ENCODE measurements around the gene C10orf95.
"Not testable (repeated sequence)": the region's sequence is repeated elsewhere in the genome, so short reads cannot be mapped to it uniquely, and the experiment has no call there.

The C10orf95 gene

DNA sequence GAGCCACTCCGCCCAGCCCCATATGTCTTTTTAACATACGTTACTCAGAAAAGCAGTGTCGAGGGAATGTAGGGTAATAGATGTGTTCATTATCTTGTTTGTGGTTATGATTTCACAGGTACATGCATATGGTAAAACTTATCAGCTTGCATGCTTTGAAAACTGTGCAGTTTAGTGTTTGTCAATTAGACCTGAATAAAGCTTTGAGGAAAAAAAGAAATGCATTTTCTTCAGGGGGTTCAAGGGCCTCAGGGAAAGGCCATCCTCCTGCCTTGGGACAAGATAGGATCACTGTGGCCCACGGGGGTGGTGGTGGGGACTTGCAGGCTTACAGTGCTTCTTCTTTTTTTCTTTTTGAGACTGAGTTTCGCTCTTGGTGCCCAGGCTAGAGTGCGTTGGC, 16.0 kb upstream of the C10orf95 start:
- no peak for DNase-seq (ENCODE audit: low read depth in 1 of 2, low spot score in 1 of 2)

DNA sequence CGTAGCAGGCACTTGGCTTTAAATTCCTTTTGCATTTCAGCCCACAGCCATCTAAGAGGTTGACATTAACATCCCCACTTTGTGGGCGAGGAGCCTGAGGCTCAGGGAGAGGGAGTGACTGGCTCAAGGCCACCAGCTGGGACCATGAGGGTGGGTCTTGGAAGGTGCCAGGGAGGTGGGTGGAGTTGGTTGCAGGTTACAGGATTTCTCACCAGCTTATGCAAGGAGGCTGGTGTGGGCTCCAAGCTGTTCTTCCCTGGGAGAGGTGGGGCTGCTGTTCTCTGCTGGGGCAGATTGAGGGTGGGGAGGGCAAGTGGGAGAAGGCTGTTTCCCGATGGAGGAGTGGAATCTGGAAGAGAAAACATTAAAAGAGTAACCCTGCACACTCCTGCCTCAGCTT, 14.1 kb upstream of the C10orf95 start:
- DNase-seq (ENCODE audit: low read depth in 1 of 2, low spot score in 1 of 2): no peak

DNA sequence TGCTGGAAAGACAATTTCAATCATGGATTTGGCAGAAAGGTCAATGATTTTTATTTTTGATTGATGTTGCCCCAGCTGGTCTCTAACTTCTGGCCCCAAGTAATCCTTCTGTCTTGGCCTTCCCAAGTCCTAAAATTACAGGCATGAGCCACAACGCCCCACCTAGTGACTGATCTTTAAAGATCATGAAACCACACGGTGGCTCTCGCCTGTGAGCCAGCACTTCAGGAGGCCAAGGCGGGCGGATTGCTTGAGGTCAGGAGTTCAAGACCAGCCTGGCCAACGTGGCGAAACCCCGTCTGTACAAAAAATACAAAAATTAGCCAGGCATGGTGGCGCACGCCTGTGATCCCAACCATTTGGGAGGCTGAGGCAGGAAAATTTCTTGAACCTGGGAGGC, 12.6 kb upstream of the C10orf95 start:
- DNase-seq (ENCODE audit: low read depth in 1 of 2, low spot score in 1 of 2): no peak

DNA sequence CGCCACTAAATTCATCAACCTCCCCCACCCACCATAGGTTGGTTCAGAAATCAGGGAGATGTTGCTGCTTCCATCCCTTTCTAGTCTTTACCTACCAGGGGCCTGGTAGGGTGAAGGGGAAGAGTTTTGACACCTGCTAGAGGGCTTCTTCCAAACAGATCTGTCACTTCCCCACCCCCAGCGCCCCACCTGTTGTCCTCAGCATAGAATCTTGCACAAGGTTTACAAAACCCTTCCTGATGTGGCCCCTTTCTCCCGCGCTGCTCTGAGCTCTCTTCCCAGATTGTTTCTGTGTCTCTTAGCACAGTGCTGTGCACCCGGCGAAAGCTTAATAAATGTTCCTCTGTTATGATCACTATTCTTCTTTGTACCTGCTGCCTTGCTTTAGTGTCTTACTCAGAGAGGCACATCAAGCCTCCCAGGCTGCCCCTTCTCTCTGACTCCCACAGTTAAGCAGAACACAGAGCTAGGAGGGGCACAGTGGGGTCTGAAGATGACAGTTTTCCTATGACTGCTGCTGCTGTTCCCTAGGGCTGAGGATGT, 11.2 kb upstream of the C10orf95 start:
- DNase-seq (ENCODE audit: low read depth in 1 of 2, low spot score in 1 of 2): no peak

DNA sequence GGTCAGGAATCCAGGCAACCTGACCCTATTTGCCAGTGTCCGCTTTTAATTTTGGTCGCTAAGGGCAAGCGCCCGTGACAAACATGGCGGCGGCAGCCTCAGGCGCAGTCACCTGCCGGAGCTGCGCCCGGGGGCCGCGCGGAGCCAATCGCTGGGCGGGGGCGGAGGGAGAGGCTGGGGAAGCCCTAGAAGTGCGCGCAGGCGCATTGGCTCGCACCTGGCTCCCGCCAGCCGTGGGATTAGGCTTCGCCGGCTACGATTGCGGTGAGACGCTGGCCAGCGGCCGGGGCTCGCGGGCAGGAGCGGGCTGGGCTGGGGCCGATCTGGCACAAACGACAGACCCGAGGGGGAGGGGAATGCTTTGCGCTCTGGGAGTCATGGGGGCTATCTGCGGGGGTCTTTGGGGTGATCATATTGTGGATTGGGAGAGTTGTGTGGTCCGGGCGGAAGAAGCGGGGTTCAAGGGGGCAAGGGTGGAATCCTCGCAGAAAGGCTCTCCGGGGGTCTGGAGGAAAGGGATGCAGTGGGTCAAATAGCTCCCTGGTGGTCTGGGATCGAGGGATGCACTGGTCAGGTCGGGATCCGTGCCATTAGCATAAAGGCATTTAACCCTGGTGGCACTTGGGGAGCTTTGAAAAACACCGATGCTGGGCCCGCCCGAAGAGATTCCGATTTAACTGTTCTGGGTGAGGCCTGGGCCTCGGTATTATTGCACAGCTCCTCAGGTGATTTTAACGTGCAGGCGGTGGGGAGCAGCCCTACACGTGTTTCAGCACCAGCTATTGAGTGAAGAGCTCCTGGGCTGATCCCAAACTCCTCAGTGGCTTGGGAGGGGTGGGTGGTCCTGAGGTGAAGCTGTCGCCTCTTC, 10.1 kb upstream of the C10orf95 start:
- DNase-seq (ENCODE audit: low read depth in 1 of 2, low spot score in 1 of 2): peak; percentile 87 to 91

DNA sequence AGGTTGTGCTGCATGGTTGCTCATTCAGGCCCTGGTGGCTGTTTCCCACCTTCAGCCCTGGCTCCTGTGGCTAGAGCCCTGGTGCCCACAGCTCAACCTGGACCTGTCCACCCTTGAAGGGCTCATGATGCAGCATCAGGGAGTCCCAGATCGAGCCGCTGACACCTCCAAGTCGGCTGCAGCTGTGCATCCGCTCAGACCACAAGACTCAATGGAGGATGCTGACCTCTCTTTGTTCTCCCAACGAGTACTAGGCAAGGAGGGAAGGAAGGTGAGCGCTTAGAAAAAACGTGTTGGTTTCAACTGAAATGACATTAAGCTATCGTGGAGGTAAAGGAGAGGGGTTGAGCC, 9.5 kb upstream of the C10orf95 start:
- no peak for DNase-seq (ENCODE audit: low read depth in 1 of 2, low spot score in 1 of 2)

DNA sequence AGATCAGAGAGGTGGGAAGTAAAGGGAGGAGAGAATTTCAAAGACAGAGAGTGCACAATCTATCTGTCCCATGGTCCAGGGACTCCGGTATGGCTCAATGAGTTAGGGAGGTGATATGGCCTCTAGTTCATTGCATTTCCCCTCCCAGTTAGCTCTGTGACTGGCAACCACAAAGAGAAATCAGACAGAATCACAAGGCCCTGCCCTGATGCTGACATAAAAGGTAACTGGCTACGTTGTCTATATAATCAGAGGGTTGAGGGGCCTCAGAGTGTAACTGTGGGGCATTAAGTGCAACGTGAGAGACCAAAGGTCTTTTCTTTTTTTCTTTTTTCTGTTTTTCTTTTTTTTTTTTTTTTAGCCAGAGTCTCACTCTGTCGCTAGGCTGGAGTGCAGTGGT, 7.3 kb upstream of the C10orf95 start:
- DNase-seq (ENCODE audit: low read depth in 1 of 2, low spot score in 1 of 2): no peak

DNA sequence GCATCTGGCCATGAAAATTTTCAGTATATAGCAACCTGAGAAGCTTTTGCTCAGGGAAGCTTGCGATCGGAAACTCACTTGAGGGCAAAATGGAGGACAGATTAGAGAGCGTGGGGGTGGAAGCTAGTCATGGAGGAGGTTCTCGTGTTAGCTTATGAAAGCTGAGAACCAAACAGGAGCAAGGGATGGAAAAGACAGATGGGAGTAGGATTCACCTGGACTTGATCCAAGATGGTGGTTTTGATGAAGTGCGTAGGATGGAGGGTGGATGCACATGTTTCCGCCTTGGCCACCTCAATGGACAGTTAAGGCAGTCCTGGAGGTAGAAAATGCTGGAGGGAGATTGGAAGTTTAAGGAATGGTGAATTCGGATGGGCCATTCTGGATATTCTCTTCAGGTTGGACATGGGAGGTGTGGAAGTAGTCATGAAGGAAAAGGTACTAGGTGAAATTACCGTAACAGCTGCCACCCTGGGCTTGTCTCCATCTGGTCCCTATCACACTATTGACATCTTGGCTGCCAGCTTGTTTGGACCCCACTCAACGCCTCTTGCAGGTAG, 6.3 kb upstream of the C10orf95 start:
- DNase-seq (ENCODE audit: low read depth in 1 of 2, low spot score in 1 of 2): no peak

DNA sequence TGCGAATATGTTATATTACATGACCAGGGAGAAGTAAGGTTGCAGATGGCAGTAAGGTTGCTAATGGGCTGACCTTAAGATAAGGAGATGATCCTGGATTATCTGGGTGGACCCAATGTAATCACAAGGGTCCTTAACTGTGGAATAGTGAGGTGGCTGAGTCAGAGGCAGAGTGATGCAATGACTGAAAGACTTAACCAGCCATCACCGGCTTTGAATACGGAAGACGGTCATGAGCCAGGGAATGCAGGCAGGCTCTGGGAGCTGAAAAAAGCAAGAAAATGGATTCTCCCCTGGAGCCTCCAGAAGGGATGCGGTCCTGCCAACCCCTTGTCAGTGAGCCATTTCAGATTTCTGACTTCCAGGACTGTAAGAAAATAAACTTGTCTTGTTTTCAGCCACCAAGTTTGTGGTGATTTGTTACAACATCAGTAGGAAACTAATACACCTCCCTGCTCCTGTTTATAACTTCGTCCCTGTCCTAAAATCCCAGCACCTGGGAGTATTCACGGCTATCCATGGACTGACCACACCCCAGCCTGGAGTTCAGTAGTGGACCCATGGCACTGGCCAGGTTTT, 4.6 kb upstream of the C10orf95 start:
- no peak for DNase-seq (ENCODE audit: low read depth in 1 of 2, low spot score in 1 of 2)

DNA sequence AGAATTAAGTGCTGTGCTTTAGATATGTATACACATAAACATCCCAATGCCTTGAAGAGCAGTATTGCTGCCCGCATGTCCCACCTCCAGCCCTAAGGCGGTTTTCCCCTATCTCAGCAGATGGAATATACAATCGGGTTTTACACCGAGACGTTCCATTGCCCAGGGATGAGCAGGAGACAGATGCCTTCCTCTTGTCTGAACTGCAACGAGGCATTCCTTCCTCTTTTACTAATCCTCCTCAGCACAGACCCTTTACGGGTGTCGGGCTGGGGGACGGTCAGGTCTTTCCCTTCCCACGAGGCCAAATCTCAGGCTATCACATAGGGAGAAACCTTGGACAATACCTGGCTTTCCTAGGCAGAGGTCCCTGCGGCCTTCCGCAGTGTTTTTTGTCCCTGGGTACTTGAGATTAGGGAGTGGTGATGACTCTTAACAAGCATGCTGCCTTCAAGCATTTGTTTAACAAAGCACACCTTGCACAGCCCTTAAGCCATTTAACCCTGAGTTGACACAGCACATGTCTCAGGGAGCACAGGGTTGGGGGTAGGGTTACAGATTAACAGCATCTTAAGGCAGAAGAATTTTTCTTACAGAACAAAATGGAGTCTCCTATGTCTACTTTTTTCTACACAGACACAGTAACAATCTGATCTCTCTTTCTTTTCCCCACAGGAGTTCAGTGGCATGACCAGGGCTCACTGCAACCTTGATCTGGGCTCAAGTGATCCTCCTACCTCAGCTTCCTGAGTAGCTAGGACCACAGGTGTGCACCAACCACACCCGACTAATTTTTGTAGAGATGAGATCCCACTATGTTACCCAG, 3.5 kb upstream of the C10orf95 start:
- DNase-seq (ENCODE audit: low read depth in 1 of 2, low spot score in 1 of 2): not testable (repeated sequence)

DNA sequence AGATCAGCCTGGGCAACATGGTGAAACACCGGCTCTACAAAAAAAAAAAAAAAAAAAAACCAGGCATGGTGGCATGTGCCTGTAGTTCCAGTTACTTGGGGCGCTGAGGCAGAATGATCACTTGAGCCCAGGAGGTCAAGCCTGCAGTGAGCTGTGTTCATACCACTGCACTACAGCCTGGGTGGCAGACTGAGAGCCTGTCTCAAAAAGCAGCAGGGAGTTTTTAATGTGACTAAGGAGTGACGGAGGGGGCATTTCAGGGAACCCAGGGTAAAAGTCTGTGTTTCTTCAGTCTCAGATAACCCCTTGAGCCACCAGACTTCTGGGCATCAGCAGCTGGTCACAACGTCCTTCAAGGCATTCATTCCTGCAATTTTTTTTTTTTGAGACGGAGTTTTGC, 2.2 kb upstream of the C10orf95 start:
- DNase-seq (ENCODE audit: low read depth in 1 of 2, low spot score in 1 of 2): no peak

DNA sequence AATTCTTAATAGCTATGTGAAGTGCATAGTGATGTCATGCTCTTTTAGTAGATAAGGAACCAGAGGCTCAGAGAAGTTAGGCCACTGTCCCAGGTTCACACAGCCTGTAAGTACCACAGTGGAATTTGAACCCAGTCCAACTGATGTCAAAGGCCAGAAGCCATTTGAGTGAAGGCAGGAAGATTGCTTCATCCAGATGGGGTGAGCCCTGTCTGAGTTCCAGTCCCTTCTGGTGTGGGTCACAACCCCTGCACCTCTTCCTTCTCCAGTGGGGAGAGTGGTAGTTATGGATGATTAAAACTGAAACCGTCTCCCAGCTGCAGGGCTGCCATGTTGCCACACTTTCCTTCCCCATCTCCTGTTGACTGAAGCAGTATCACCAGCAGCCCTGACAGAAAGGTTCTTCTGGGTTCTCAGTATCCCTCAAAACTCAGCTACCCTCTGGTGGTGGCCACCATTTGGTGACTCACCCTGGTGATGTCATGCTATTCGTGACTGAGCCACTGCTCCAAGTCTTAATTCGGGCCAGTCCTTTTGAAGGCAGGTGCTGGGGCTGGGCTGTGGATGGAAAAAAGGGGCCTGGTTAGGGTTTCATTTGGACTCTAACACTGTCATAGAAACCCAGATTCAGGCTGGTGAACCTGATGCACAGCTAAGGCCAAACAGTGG, 1.5 kb upstream of the C10orf95 start:
- DNase-seq (ENCODE audit: low read depth in 1 of 2, low spot score in 1 of 2): no peak

DNA sequence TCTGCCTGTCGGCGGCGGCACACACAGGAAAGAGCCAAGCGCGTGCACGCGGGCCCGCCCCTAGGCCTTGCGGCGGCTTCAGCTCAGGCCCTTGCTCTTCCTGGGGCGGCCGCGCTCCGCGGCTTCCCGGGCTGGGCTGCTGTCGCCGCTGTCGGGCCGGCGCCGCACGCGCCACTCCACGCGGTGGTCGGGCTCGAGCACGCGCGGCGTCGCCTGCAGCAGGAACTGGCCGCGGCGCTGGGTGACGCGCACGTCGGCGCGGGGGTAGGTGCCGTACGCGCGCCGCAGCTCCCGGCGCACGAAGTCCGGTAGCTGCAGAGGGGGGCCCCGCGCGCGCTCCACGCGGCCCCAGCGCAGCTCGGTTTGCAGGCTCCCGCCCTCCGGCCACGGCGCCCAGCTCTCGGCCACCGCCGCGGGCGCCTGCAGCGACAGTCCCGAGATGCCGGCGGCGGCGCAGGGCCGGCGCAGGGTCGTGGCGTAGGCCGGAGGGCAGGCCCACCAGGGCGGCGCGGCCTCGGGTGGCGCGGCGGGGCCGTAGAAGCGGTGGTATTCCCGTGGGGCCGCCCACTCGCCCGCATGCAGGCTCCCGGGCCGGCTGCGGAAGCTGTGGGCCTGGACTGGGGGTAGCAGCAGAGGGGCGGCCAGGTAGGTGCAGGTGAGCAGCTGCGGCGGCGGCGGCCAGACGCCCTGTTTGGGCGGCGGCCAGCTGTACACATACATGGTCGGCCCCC, 804 bp downstream of the C10orf95 start:
- peak; percentile 74 to 85 for DNase-seq (ENCODE audit: low read depth in 1 of 2, low spot score in 1 of 2)

DNA sequence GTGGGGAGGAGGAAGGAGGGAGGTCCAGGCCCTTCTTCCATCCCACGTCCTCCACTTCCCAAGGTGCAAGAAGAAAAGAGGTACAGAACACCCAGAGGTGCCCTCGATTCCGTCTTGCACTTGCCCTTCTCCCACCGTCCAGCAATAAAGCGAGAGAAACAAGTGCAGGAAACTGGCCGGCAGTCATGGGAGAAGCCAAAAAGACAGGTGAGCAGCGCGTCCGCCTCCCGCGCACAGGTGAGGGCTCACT, 1.3 kb downstream of the C10orf95 start:
- DNase-seq (ENCODE audit: low read depth in 1 of 2, low spot score in 1 of 2): no peak

DNA sequence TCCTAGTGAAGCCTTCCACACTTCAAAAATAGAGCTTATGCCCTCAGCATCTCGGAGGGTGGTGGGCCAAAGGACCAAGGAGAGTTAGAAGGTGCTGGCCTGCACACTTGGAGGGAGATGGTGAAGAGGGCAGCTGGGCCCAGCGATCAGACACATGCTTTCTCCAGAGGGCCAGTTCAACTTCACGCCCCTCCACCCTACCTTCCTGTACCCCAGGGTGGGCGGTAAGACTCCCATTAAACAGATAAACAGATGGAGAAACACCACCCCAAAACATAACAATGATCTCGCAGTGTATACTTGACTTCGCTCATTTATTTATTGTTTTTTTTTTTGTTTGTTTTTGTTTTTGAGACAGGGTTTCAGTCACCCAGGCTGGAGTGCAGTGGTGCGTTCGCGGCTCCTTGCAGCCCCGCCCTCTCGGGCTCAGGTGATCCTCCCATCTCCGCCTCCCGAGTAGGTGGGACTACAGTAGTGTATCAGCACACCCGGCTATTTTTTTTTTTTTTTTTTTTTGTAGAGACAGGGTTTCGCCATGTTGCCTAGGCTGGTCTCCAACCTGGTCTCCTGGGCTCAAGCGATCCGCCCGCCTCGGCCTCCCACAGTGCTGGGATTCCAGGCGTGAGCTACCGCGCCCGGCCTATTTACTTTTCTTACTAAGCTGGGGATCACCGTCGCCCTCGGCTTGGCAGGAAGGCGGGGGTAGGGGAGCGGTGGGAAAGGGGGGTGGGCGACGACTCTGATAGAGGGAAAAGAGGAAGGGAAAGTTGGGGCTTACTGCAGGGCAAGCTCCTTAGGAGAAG, 1.8 kb downstream of the C10orf95 start:
- DNase-seq (ENCODE audit: low read depth in 1 of 2, low spot score in 1 of 2): peak; percentile 70 to 73

DNA sequence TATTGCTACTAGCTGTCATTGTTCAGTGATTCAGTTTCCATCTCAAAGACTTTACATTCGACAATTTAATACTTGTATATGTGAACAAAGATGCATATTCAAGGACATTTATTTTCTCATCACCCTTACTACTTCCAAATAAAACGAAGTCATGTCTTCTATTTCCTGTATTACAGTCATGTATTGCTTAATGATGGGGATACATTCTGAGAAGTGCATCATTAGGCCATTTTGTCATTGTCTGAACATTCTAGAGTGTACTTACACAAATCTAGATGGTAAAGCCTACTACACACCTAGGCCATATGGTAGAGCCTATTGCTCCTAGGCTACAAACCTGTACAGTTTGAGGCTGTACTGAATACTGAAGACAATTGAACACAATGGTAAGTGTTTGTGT, 6.5 kb downstream of the C10orf95 start:
- DNase-seq (ENCODE audit: low read depth in 1 of 2, low spot score in 1 of 2): no peak

DNA sequence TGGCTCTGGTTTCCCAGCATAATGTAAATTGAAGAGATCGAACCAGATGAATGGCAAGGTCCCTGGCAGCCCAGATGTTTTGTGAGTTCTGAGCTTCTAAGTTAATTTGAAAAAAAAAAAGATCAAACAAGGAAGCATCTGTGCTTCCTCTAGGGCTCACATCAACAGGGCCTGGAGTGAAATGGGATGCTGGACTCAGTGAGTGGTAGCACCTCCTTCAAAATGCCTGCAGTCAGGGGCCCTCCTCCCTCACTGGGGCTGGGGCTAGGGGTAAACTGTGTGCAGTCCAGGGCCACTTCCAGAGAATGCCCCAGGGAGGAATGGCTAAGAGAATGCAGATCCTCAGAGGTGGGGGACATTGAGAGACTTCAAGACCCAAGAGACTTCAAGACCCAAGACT, 13.0 kb downstream of the C10orf95 start:
- DNase-seq (ENCODE audit: low read depth in 1 of 2, low spot score in 1 of 2): no peak

DNA sequence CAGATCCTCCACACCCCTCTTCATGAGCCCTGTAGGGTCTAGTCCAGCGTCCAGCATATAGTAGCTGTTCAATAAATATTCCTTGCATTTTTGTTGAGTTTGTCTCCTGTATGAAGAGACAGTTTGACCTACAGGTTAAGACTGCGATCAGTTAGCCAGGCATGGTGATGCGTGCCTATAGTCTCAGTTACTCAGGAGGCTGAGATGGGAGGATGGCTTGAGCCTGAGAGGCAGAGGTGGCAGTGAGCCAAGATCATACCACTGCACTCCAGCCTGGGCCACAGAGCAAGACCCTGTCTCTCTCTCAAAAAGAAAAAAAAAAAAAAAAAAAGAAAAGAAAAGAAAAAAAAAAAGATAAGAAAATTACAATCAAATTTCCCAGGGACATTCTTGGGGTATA, 13.8 kb downstream of the C10orf95 start:
- DNase-seq (ENCODE audit: low read depth in 1 of 2, low spot score in 1 of 2): no peak

DNA sequence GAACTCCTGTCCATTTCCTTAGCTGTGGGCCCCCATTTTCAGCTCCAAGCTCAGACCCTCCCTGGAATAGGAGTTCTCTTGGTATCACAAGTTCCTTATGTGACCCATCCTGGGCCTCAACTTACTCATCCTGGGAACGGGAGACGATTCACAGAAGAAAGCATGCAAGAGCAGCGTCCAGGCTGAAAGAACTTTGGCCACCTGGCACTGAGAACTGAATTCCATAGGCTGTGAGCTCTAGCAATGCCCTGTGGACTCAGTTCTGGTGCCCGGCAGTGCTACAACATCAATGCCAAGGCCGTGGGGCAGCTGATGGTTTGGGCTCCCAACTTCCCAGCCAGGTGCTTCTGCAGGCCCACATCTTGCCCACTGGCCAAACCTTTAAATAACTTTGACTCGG, 15.0 kb downstream of the C10orf95 start:
- DNase-seq (ENCODE audit: low read depth in 1 of 2, low spot score in 1 of 2): no peak
